Measurements from ENCODE around the gene KCNQ1OT1.

Gene KCNQ1OT1

DNA sequence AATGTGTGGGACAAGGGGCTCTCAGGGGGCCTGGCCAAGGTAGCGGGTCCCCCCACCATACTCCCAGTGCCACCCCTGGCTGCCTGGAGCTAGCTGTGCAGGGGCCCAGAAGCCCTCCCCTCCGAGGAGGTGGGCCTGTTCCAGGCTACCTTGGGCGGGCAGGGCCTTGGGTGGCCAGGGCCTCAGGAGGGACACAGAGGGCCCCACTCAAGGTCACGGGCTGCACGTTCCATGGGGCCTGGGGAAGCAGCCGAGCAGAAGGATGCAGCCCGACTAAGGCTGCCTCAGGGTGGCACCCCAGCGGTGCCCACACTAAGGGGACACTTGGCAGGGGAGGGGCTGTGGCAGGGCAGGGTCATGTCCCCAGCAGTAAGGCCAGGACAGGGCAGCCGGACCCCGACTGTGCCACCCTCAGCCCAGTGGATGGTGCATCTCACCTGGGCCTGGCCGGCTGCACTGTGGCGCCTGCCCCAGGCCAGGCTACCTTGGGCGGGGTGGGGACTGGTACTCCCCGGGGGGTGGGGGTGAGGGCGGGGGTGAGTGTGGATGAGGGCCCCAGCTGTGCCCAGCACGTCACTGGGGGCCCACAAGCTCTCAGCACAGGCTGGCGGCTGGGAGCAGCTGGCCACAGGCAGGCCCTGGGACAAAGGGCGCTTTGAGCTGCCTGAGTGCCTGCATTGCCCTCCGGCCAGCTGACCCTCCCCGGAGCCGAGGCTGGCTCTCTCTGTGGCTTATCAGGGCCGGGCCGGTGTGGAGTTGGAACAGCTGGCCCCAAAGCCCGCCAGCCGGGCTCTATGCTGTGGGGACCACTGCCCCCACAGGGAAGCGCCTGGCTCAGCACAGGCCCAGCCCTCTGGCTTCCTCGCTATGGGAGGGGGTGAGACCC lies 137.9 kb downstream of the KCNQ1OT1 start:
- TF ChIP-seq, protein P1, sequence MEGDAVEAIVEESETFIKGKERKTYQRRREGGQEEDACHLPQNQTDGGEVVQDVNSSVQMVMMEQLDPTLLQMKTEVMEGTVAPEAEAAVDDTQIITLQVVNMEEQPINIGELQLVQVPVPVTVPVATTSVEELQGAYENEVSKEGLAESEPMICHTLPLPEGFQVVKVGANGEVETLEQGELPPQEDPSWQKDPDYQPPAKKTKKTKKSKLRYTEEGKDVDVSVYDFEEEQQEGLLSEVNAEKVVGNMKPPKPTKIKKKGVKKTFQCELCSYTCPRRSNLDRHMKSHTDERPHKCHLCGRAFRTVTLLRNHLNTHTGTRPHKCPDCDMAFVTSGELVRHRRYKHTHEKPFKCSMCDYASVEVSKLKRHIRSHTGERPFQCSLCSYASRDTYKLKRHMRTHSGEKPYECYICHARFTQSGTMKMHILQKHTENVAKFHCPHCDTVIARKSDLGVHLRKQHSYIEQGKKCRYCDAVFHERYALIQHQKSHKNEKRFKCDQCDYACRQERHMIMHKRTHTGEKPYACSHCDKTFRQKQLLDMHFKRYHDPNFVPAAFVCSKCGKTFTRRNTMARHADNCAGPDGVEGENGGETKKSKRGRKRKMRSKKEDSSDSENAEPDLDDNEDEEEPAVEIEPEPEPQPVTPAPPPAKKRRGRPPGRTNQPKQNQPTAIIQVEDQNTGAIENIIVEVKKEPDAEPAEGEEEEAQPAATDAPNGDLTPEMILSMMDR (conservative IDR thresholded peaks at IDR 0.05; ENCODE audit: low read depth, low read length): no peak
- no peak for DNase-seq (ENCODE audit: low read depth)
- no peak overlapping the region for H3K4me3 ChIP-seq (ENCODE audit: low read length)

DNA sequence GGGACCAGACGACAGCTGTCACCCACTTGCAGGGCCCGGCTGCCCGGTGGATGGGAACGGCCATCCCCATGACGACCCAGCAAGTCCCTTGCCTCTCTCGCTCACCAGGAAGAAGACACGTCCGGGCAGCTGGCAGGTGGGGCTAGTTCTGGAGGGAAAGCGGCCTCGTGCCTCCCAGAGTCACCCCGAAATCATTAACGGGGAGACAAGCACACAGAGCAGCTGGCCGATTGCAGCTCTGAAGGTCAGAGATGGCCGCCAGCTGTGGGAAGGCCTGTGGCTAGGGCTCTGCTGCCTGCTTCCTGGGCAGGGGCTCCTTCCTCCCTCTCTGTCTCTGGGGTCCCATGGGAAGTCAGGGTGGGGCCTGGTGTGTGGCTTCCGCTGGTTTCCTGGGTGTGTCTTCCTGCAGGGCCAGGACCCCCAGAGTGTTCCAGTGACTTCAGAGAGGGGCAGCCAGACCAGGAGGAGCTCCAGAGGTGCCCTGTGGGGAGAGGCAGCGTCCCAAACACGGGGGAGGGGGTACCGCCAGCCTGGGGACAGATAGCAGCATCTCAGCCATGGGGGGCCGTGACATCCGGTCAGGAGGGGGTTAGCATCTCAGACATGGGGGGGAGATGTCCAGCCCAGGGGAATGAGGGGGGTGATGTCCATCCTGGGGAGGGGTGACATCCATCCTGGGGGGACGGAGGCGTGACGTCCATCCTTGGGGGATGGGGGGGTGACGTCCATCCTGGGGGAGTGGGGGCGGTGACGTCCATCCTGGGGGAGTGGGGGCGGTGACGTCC lies 140.1 kb downstream of the KCNQ1OT1 start:
- H3K4me3 ChIP-seq (ENCODE audit: low read length): no peak overlapping the region
- TF ChIP-seq, protein P1 (conservative IDR thresholded peaks at IDR 0.05; ENCODE audit: low read depth, low read length): no peak
- no peak for DNase-seq (ENCODE audit: low read depth)

DNA sequence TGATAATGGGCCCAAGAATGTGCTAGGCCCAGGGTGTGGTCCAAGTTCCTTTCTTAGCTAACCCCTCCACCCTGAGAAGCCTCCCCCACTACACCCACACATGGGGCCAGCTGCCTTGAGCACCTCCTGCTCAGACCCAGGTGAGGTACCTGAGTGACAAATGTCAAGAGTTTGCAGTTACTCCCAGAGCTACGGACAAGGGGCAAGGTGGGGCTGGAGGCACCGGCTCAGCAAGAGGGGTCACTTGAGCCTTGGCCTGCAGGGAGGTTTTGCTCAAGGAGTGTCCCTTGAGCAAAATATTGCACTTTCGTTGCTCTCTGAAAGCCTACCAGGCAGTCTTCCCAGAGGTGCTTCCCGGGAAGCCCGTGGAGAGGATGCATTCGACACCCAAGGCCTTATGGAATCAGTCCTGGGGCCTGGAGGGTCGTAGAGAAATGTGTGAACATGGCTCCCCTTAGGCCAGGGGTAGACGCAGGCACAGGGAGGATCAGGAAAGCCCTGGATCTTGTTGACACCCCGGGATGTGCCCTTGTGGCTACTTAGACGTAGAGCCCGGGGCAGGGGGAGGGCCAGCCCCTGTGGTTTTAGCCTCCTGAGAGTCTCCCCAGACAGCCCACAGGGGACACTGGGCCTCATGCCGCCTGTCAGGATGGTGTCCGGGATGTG lies 140.8 kb downstream of the KCNQ1OT1 start:
- TF ChIP-seq, protein P1 (conservative IDR thresholded peaks at IDR 0.05; ENCODE audit: low read depth, low read length): no peak
- no peak for DNase-seq (ENCODE audit: low read depth)
- H3K4me3 ChIP-seq (ENCODE audit: low read length): no peak overlapping the region

DNA sequence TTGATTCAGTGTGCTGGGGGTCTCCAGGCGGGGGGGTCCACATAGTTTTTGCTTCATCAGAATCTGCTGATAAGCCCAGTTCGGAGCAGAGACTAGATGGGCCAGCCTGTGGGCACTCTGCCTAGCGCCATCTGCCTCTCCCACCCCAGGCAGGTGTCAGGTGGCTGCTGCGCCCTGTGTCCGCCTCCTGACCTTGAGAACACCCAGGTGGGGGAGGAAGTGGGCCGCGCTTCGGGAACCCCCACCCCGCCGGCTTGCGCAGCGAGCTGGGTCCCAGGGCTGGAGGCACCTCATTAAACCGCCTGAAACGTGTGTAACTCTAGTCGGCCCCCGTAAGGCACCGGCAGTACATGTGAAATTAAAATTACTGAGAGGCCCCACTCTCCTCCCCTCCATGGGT lies 141.4 kb downstream of the KCNQ1OT1 start:
- no peak for DNase-seq (ENCODE audit: low read depth)
- TF ChIP-seq, protein P1 (conservative IDR thresholded peaks at IDR 0.05; ENCODE audit: low read depth, low read length): no peak
- no peak overlapping the region for H3K4me3 ChIP-seq (ENCODE audit: low read length)
